HepG2 (cell line): Measurements from ENCODE around the gene C6orf136. TPM values are rescaled to one million over a fixed set of nuclear protein-coding genes. Genes with fewer than 3 reads are reported as not detected.

Experiments used
- AKAP8 ChIP-seq: sonication (generic); formaldehyde crosslinking; IDR thresholded peaks from 2 replicates; pipeline ENCODE4 v1.5.1; 2020; ENCODE audit warnings: mild to moderate bottlenecking, missing genetic modification reagents
- ARNTL ChIP-seq: sonication (generic); formaldehyde crosslinking; IDR thresholded peaks from 2 replicates; pipeline ENCODE4 v1.4.0; 2020; ENCODE audit warnings: mild to moderate bottlenecking, missing genetic modification reagents
- GATA4 ChIP-seq: sonication (generic); IDR thresholded peaks from 2 replicates; pipeline ENCODE4 v1.6.1; 2016; ENCODE audit warnings: antibody characterized with exemption, low read depth, borderline replicate concordance
- KDM6A ChIP-seq: IDR thresholded peaks from 2 replicates; pipeline ENCODE4 v1.6.1; 2016; ENCODE audit warnings: low read depth
- NAIF1 ChIP-seq: sonication (generic); formaldehyde crosslinking; IDR thresholded peaks from 2 replicates; pipeline ENCODE4 v1.5.0; 2020; ENCODE audit warnings: mild to moderate bottlenecking, missing genetic modification reagents, borderline replicate concordance
- NFATC3 ChIP-seq: sonication (generic); formaldehyde crosslinking; IDR thresholded peaks from 2 replicates; pipeline ENCODE4 v1.5.1; 2020; ENCODE audit warnings: mild to moderate bottlenecking, missing genetic modification reagents
- NONO ChIP-seq, 2 experiments: fragments of 450-650 bp in 1 of 2; sonication (generic) in 1 of 2; formaldehyde crosslinking in 1 of 2; IDR thresholded peaks in 1 of 2; conservative IDR thresholded peaks in 1 of 2; 2 replicates each; pipeline versions ENCODE4 v1.6.1 to v1.8.0; 2017 to 2022; ENCODE audit warnings: mild to moderate bottlenecking in 1 of 2, missing genetic modification reagents in 1 of 2, moderate library complexity in 1 of 2
- RARG ChIP-seq: sonication (generic); formaldehyde crosslinking; IDR thresholded peaks from 2 replicates; pipeline ENCODE4 v1.4.0; 2020; ENCODE audit warnings: low read depth, mild to moderate bottlenecking, missing genetic modification reagents
- SPEN ChIP-seq: sonication (generic); formaldehyde crosslinking; IDR thresholded peaks from 2 replicates; pipeline ENCODE4 v1.5.1; 2020; ENCODE audit warnings: low read depth, mild to moderate bottlenecking, missing genetic modification reagents
- XRCC5 ChIP-seq: fragments of 200-400 bp; formaldehyde crosslinking; optimal IDR thresholded peaks from 2 replicates; pipeline ENCODE3; 2017; ENCODE audit warnings: mild to moderate bottlenecking, low read length
- YEATS4 ChIP-seq: sonication (generic); formaldehyde crosslinking; IDR thresholded peaks from 2 replicates; pipeline ENCODE4 v1.4.0; 2020; ENCODE audit warnings: missing genetic modification reagents, borderline replicate concordance
- ZBTB38 ChIP-seq: sonication (generic); formaldehyde crosslinking; IDR thresholded peaks from 2 replicates; pipeline ENCODE4 v1.5.1; 2020; ENCODE audit warnings: mild to moderate bottlenecking, missing genetic modification reagents
- ZBTB8A ChIP-seq: sonication (generic); formaldehyde crosslinking; IDR thresholded peaks from 2 replicates; pipeline ENCODE4 v1.4.0; 2020; ENCODE audit warnings: mild to moderate bottlenecking, low read depth, missing genetic modification reagents, borderline replicate concordance
- ZFY ChIP-seq: sonication (generic); formaldehyde crosslinking; IDR thresholded peaks from 2 replicates; pipeline ENCODE4 v1.4.0; 2020; ENCODE audit warnings: missing genetic modification reagents
- ZMYM2 ChIP-seq: sonication (generic); formaldehyde crosslinking; IDR thresholded peaks from 2 replicates; pipeline ENCODE4 v1.8.0; 2022; ENCODE audit warnings: mild to moderate bottlenecking, missing genetic modification reagents
- ZNF335 ChIP-seq: sonication (generic); formaldehyde crosslinking; IDR thresholded peaks from 2 replicates; pipeline ENCODE4 v1.4.0; 2020; ENCODE audit warnings: missing genetic modification reagents
- ZNF775 ChIP-seq: sonication (generic); formaldehyde crosslinking; IDR thresholded peaks from 2 replicates; pipeline ENCODE4 v1.4.0; 2020; ENCODE audit warnings: missing genetic modification reagents, mild to moderate bottlenecking, moderate library complexity, borderline replicate concordance
- ZNF83 ChIP-seq: sonication (generic); formaldehyde crosslinking; IDR thresholded peaks from 2 replicates; pipeline ENCODE4 v1.4.0; 2020; ENCODE audit warnings: missing genetic modification reagents, mild to moderate bottlenecking, borderline replicate concordance
- polyA plus RNA-seq, 8 experiments: library from polyadenylated mRNA; depleted of rRNA in 3 of 8; stranded (reverse) in 7 of 8; unstranded in 1 of 8; fragments of >200 nt; fragmentation: Illumina TruSeq in 4 of 8; extraction: Trizol in 4 of 8; gene quantifications; 2 replicates each; pipeline versions ENCODE4 v1.2.1 to v1.2.3, GENCODE V29; 2011 to 2016; ENCODE audit warnings: low read depth in 4 of 8, missing spikeins in 1 of 8, mixed read lengths in 1 of 8; ENCODE audit not compliant: insufficient read depth in 1 of 8
- total RNA-seq, 5 experiments: library from RNA; depleted of rRNA; stranded (reverse); fragments of >200 nt; fragmentation: Illumina TruSeq; extraction: Trizol; gene quantifications; 2 replicates each; pipeline ENCODE4 v1.2.3, GENCODE V29; 2016; ENCODE audit warnings: low read depth in 1 of 5
- TF ChIP-seq, protein P1 (sequence below): sonication (generic); formaldehyde crosslinking; IDR thresholded peaks from 2 replicates; pipeline ENCODE4 v1.8.0; 2022; ENCODE audit warnings: missing genetic modification reagents, mild to moderate bottlenecking, borderline replicate concordance
- TF ChIP-seq, protein P2 (sequence below): sonication (generic); formaldehyde crosslinking; IDR thresholded peaks from 2 replicates; pipeline ENCODE4 v1.5.1; 2020; ENCODE audit warnings: missing genetic modification reagents, mild to moderate bottlenecking, borderline replicate concordance
- TF ChIP-seq, protein P3 (sequence below): sonication (generic); formaldehyde crosslinking; IDR thresholded peaks from 2 replicates; pipeline ENCODE4 v1.8.0; 2022; ENCODE audit warnings: mild to moderate bottlenecking, missing genetic modification reagents

C6orf136 gene
- total and polyA plus RNA-seq, 2 of the 13 experiments (the other 11 are each of a cell fraction or from before 2014, with no cell fraction given): 12.0 to 26.2 TPM

DNA sequence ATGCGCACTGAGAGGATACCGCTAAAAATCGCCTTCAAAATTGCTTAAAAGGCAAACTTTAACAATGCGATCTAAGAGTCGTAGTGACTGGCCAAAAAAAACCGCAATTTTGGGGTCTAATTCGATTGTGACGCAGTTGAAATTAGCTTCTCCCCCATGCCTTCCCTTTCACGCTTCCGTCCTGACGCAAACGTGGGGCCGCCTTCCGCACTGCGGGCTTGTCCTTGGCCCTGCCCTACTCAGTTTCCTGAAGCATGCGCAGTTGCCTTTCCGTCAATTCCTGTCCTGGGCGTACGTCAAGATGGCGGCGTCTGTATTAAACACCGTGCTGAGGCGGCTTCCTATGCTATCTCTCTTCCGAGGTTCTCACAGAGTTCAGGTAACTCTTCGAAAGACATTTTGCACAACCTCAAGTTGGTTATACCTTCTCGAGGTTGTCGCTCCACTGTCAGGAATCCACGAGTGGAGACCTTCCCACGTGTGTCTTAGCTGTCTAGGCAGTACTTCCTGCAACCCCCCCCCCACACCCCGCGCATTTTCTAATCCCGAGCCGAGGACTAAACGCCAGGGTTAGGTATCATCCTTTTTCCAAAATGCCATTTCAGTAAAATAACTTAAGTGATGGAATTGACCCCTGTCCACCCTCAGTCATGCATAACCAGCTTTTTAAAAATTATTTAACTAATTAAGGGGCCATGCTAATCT is 29.2 kb upstream of the C6orf136 start, which contains the start of gene MRPS18B (continued):
- TF ChIP-seq NFATC3 (peak; percentile 27; the same call in 1 of the 2 replicates), XRCC5 (peak; percentile 54), ZBTB38 (peak; percentile 60), YEATS4 (CRISPR knock-in tag) (peak; percentile 98), ZBTB8A (CRISPR knock-in tag) (no peak), GATA4 (peak; percentile 48), AKAP8 (CRISPR knock-in tag) (no peak), ZNF83 (CRISPR knock-in tag) (peak; percentile 91; the same call in 1 of the 2 replicates), NONO (IDR thresholded peaks at IDR 0.05) (no peak), NONO (CRISPR knock-in tag; conservative IDR thresholded peaks at IDR 0.05) (0 out of 2 replicates have a peak, but pooled peaks have one; percentile 32), ZFY (CRISPR knock-in tag) (peak; percentile 62), SPEN (CRISPR knock-in tag) (peak; percentile 90), ZNF775 (CRISPR knock-in tag) (no peak), ZNF335 (peak; percentile 75; the same call in 1 of the 2 replicates), RARG (CRISPR knock-in tag) (no peak), NAIF1 (CRISPR knock-in tag) (peak; percentile 50; the same call in 1 of the 2 replicates), ZMYM2 (CRISPR knock-in tag) (no peak), KDM6A (CRISPR knock-in tag) (no peak), ARNTL (CRISPR knock-in tag) (0 out of 2 replicates have a peak, but pooled peaks have one; percentile 59)
- TF ChIP-seq, protein P1, sequence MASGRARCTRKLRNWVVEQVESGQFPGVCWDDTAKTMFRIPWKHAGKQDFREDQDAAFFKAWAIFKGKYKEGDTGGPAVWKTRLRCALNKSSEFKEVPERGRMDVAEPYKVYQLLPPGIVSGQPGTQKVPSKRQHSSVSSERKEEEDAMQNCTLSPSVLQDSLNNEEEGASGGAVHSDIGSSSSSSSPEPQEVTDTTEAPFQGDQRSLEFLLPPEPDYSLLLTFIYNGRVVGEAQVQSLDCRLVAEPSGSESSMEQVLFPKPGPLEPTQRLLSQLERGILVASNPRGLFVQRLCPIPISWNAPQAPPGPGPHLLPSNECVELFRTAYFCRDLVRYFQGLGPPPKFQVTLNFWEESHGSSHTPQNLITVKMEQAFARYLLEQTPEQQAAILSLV (CRISPR knock-in tag): peak; percentile 95; the same call in 1 of the 2 replicates
- TF ChIP-seq, protein P2, sequence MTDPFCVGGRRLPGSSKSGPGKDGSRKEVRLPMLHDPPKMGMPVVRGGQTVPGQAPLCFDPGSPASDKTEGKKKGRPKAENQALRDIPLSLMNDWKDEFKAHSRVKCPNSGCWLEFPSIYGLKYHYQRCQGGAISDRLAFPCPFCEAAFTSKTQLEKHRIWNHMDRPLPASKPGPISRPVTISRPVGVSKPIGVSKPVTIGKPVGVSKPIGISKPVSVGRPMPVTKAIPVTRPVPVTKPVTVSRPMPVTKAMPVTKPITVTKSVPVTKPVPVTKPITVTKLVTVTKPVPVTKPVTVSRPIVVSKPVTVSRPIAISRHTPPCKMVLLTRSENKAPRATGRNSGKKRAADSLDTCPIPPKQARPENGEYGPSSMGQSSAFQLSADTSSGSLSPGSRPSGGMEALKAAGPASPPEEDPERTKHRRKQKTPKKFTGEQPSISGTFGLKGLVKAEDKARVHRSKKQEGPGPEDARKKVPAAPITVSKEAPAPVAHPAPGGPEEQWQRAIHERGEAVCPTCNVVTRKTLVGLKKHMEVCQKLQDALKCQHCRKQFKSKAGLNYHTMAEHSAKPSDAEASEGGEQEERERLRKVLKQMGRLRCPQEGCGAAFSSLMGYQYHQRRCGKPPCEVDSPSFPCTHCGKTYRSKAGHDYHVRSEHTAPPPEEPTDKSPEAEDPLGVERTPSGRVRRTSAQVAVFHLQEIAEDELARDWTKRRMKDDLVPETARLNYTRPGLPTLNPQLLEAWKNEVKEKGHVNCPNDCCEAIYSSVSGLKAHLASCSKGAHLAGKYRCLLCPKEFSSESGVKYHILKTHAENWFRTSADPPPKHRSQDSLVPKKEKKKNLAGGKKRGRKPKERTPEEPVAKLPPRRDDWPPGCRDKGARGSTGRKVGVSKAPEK: 0 out of 2 replicates have a peak, but pooled peaks have one; percentile 30
- TF ChIP-seq, protein P3, sequence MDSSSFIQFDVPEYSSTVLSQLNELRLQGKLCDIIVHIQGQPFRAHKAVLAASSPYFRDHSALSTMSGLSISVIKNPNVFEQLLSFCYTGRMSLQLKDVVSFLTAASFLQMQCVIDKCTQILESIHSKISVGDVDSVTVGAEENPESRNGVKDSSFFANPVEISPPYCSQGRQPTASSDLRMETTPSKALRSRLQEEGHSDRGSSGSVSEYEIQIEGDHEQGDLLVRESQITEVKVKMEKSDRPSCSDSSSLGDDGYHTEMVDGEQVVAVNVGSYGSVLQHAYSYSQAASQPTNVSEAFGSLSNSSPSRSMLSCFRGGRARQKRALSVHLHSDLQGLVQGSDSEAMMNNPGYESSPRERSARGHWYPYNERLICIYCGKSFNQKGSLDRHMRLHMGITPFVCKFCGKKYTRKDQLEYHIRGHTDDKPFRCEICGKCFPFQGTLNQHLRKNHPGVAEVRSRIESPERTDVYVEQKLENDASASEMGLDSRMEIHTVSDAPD: no peak
